AG09319 (cell line): Measurements from ENCODE around the gene PIK3CB.
"Not testable (repeated sequence)": the region's sequence is repeated elsewhere in the genome, so short reads cannot be mapped to it uniquely, and the experiment has no call there.

Experiments
- DNase-seq: peaks from one replicate; pipeline ENCODE4 v3.0.0-alpha.2; 2010; ENCODE audit warnings: low read depth; ENCODE audit errors: extremely low read depth
- TF ChIP-seq, protein P1 (sequence below): IDR thresholded peaks from 2 replicates; pipeline ENCODE4 v1.5.1; 2011; ENCODE audit warnings: low read depth, mild to moderate bottlenecking, inconsistent platforms, low read length, moderate library complexity

PIK3CB gene

DNA sequence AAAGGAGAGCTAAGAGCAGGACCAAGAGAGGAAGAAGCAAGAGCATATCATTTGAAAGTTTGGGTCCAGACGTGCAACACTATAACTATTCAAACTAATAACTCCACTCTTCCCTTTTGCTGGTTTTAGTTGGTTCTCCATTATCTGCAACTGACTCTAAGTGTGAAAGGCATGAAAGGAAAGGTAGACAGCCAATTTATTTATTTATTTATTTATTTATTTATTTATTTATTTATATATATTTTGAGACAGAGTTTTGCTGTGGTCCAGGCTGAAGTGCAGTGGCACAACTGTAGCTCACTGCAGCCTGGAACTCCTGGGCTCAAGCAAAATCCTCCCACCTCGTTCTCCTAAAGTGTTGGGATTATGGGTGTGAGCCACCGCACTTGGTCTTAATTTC is 22.1 kb upstream of the PIK3CB start:
- TF ChIP-seq, protein P1, sequence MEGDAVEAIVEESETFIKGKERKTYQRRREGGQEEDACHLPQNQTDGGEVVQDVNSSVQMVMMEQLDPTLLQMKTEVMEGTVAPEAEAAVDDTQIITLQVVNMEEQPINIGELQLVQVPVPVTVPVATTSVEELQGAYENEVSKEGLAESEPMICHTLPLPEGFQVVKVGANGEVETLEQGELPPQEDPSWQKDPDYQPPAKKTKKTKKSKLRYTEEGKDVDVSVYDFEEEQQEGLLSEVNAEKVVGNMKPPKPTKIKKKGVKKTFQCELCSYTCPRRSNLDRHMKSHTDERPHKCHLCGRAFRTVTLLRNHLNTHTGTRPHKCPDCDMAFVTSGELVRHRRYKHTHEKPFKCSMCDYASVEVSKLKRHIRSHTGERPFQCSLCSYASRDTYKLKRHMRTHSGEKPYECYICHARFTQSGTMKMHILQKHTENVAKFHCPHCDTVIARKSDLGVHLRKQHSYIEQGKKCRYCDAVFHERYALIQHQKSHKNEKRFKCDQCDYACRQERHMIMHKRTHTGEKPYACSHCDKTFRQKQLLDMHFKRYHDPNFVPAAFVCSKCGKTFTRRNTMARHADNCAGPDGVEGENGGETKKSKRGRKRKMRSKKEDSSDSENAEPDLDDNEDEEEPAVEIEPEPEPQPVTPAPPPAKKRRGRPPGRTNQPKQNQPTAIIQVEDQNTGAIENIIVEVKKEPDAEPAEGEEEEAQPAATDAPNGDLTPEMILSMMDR = no peak
- no peak for DNase-seq

DNA sequence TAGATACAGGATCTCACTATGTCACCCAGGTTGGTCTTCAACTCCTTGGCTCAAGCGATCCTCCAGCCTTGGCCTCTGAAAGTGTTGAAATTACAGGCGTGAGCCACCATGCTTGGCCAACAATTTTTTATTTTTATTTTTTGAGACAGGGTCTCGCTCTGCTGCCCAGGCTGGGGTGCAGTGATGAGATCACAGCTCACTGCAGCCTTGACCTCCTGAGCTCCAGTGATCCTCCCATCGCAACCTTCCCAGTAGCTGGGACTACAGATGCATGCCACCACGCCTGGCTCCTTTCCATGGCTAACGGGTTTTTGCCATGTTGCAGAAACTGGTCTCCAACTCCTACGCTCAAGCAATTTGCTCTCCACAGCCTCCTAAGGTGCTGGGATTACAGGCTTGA is 20.2 kb upstream of the PIK3CB start:
- DNase-seq = no peak
- TF ChIP-seq, protein P1 = no peak

DNA sequence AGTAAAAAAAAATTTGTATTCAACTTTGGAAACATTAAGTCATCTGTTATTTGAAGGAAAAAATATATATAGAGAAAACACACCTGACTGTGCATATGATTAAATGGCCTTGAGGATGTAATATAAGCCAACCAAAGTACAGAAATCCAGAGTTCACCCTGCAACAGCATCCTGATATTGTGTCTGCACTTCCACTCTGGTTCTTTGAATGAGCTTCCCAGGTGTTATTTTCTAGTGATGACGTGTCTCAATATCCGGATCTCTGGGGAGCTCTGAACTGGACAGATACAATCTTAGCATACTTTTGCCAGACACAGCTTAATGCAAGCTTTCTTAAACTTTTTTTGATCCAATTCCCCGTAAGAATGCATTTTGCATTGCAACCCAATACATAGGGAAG is 19.5 kb upstream of the PIK3CB start:
- DNase-seq = no peak
- TF ChIP-seq, protein P1 = no peak

DNA sequence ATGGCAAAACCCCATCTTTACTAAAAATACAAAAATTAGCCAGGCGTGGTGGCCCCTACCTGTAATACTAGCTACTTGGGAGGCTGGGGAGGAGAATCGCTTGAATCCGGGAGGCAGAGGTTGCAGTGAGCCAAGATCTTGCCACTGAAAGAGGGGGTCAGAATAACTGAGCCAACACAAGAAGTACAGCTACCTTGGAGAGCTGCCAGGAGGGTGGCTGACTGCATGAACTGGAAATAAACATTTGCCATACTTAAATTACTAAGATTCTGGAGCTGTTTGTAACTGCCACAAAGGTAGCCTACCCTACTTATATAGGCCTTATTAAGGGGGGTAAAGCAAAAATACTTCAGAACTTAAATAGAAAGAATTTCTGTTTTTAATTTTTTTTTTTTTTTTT is 15.4 kb upstream of the PIK3CB start:
- TF ChIP-seq, protein P1 = no peak
- no peak for DNase-seq

DNA sequence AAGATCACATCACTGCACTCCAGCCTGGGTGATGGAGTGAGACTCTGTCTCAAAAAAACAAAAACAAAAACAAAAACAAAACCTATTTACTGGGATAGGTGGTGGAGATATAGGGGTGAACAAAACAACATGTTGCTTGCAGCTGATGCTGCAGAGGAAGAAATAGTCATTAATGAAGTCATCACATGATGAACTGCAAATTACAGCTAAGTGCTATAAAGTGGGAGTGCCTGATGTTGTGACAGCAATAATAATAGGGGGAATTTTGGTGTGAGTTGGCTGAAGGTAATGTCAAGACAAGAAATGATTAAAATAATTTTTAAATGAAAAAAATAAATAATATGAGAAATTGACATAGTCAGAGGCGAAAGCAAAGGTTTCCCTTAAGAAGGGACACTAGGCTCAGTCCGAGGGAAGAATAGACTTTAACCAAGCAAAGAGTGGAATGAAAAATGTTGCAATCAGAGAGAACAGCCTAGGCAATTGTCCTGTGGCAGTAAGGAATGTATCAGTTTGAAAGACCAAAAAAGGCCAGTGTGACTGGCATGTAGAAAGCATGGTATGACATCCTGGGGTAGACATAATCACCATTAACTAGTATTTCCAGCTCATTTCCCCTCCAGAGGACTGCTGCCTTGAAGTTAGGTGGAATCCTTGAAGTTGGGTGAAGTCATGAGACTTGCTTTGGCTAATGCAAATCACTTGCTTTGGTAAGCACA is 14.7 kb upstream of the PIK3CB start:
- no peak for DNase-seq
- TF ChIP-seq, protein P1 = no peak

- TF ChIP-seq, protein P1 = no peak
- no peak for DNase-seq
These were observed 14.0 kb upstream of the PIK3CB start for GRCh38 chr3:138848696-138849095.

DNA sequence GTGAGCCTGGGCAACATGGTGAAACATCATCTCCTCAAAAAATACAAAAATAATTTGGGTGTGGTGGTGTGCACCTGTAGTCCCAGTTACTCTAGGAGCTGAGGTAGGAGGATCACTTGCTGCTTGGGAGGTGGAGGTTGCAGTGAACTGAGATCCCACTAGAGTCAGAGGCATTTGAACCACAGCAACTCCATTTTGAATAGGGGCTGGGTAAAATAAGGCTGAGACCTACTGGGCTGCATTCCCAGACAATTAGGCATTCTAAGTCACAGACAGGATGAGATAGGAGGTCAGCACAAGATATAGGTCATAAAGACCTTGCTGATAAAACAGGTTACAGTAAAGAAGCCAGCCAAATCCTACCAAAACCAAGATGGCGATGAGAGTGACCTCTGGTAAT is 12.1 kb upstream of the PIK3CB start:
- DNase-seq = not testable (repeated sequence)

GRCh38 chr3:138846262-138846791 is 11.6 kb upstream of the PIK3CB start:
- TF ChIP-seq, protein P1 = no peak
- no peak for DNase-seq
